Endodermal cell (in vitro differentiated cells): ENCODE data around the gene MYO1H. TPM values are rescaled to one million over a fixed set of nuclear protein-coding genes. Genes with fewer than 3 reads are reported as not detected.
A peak's percentile ranks its signal among the peaks of the same experiment; 100 is the strongest.
"Not testable (repeated sequence)": the region's sequence is repeated elsewhere in the genome, so short reads cannot be mapped to it uniquely, and the experiment has no call there.

Source experiments
- DNase-seq: peaks from one replicate; pipeline ENCODE4 v3.0.0-alpha.2; 2017
- H3K27ac ChIP-seq: 2 replicates; pipeline ENCODE4 v1.5.1; 2013; ENCODE audit warnings: mild to moderate bottlenecking, low read depth, low read length, moderate library complexity
- H3K27me3 ChIP-seq: 2 replicates; pipeline ENCODE4 v1.6.1; 2013; ENCODE audit warnings: mild to moderate bottlenecking, low read length, moderate library complexity; ENCODE audit not compliant: insufficient read depth, control insufficient read depth, poor library complexity, severe bottlenecking
- H3K36me3 ChIP-seq: 2 replicates; pipeline ENCODE4 v1.7.0; 2013; ENCODE audit warnings: mild to moderate bottlenecking, low read length, moderate library complexity; ENCODE audit not compliant: control insufficient read depth, insufficient read depth
- H3K4me1 ChIP-seq: one replicate; pipeline ENCODE4 v1.7.0; 2013; ENCODE audit warnings: low read length; ENCODE audit not compliant: control insufficient read depth, insufficient read depth
- H3K4me3 ChIP-seq: 2 replicates; pipeline ENCODE4 v1.5.1; 2013; ENCODE audit warnings: mild to moderate bottlenecking, low read length, moderate library complexity
- H3K9ac ChIP-seq: 2 replicates; pipeline ENCODE4 v1.6.1; 2013; ENCODE audit warnings: mild to moderate bottlenecking, low read length, moderate library complexity; ENCODE audit not compliant: poor library complexity, severe bottlenecking; ENCODE audit errors: extremely low read depth
- H3K9me3 ChIP-seq: 2 replicates; pipeline ENCODE4 v1.6.1; 2013; ENCODE audit warnings: mild to moderate bottlenecking, low read length, moderate library complexity; ENCODE audit not compliant: control insufficient read depth
- H3K27ac Mint-ChIP-seq: 2 replicates; pipeline ENCODE4 v1.8.0; 2020; ENCODE audit warnings: mixed read lengths
- H3K27me3 Mint-ChIP-seq: 2 replicates; pipeline ENCODE4 v1.8.0; 2021; ENCODE audit warnings: mild to moderate bottlenecking, mixed read lengths; ENCODE audit not compliant: insufficient read depth
- H3K36me3 Mint-ChIP-seq: 2 replicates; pipeline ENCODE4 v1.8.0; 2020; ENCODE audit warnings: low read depth, mixed read lengths
- H3K4me1 Mint-ChIP-seq: 2 replicates; pipeline ENCODE4 v1.8.0; 2020; ENCODE audit warnings: mixed read lengths
- H3K4me3 Mint-ChIP-seq: 2 replicates; pipeline ENCODE4 v1.8.0; 2020; ENCODE audit warnings: mild to moderate bottlenecking, moderate library complexity, mixed read lengths
- H3K9me3 Mint-ChIP-seq: 2 replicates; pipeline ENCODE4 v1.8.0; 2020; ENCODE audit warnings: mild to moderate bottlenecking, mixed read lengths
- CTCF ChIP-seq: fragments of 200-600 bp; sonication (generic); conservative IDR thresholded peaks from 2 replicates; pipeline ENCODE4 v1.5.0; 2021; ENCODE audit warnings: antibody characterized with exemption, mild to moderate bottlenecking
- WGBS, 2 experiments: methylation state at CpG; one replicate each; pipeline versions ENCODE4 v1.1.5 to v1.1.7; 2013; ENCODE audit warnings: missing lambda C conversion rate in 2 of 2, mixed read lengths in 1 of 2; ENCODE audit not compliant: insufficient coverage in 1 of 2, insufficient read length in 1 of 2; 5-methylcytosine and 5-hydroxymethylcytosine counted together
- total RNA-seq, 2 donors: library from RNA; stranded (reverse); fragmentation: NEBNext Ultra II Directional in 1 of 2; extraction: Animal tissue kit (Norgen Biotek cat#: 25700) in 1 of 2; gene quantifications; 2 replicates in 1 of 2; 3 replicates in 1 of 2; pipeline ENCODE4 v1.2.1, GENCODE V29; 2021

The MYO1H gene
- total RNA-seq, 2 donors from 2014 or later, result not detected

- Histone ChIP-seq H3K9me3 (no peaks in the 10 kb centered on the region), H3K4me3 (no peak overlapping the region), H3K27ac (no peak overlapping the region), H3K9ac (no peak overlapping the region), H3K36me3 (peaks cover 4% of the 10 kb centered on the region), H3K4me1 (no peaks in the 10 kb centered on the region), H3K27me3 (no peaks in the 10 kb centered on the region)
- no peaks in the 10 kb centered on the region for H3K9me3 Mint-ChIP-seq
- no peak overlapping the region for H3K27ac Mint-ChIP-seq
- H3K4me3 Mint-ChIP-seq, result no peak overlapping the region
- H3K27me3 Mint-ChIP-seq, result no peaks in the 10 kb centered on the region
- H3K4me1 Mint-ChIP-seq, result peaks cover 13% of the 10 kb centered on the region
- 88 to 93% methylated on average over 3 to 6 of the region's 6 CpGs for WGBS, 2 experiments
- no peak for TF ChIP-seq CTCF
- peaks cover 5% of the 10 kb centered on the region for H3K36me3 Mint-ChIP-seq
- no peak for DNase-seq
Observed at GRCh38 chr12:109439181-109439580, 91.5 kb downstream of the MYO1H start.

- H3K27me3 ChIP-seq, H3K4me3 Mint-ChIP-seq, H3K9ac ChIP-seq, H3K27ac Mint-ChIP-seq, H3K36me3 Mint-ChIP-seq, H3K4me1 ChIP-seq, H3K9me3 ChIP-seq, H3K27ac ChIP-seq, H3K36me3 ChIP-seq, DNase-seq, H3K4me3 ChIP-seq, H3K4me1 Mint-ChIP-seq, H3K27me3 Mint-ChIP-seq, H3K9me3 Mint-ChIP-seq: not testable (repeated sequence)
- 95% methylated on average over 12 to 13 of the region's 13 CpGs for WGBS, 2 experiments
Observed at GRCh38 chr12:109439951-109440350, 92.3 kb downstream of the MYO1H start.

- peak overlapping the region; percentile 15 for H3K27ac ChIP-seq
- Mint-ChIP-seq H3K4me3 (no peak overlapping the region), H3K4me1 (peaks cover 2% of the 10 kb centered on the region), H3K36me3 (peaks cover 15% of the 10 kb centered on the region), H3K27me3 (no peaks in the 10 kb centered on the region), H3K27ac (no peak overlapping the region), H3K9me3 (no peaks in the 10 kb centered on the region)
- H3K9me3 ChIP-seq, result no peaks in the 10 kb centered on the region
- peaks cover 16% of the 10 kb centered on the region for H3K36me3 ChIP-seq
- no peak overlapping the region for H3K9ac ChIP-seq
- no peak overlapping the region for H3K4me3 ChIP-seq
- no peaks in the 10 kb centered on the region for H3K4me1 ChIP-seq
- H3K27me3 ChIP-seq, result no peaks in the 10 kb centered on the region
- DNase-seq, result no peak
- WGBS, 2 experiments, result 65 to 86% methylated on average over 8 of the region's 9 CpGs
- no peak for TF ChIP-seq CTCF
Observed at GRCh38 chr12:109440851-109441490, 93.3 kb downstream of the MYO1H start.

GRCh38 chr12:109443794-109444193, 96.1 kb downstream of the MYO1H start:
- TF ChIP-seq CTCF, result no peak
- Histone ChIP-seq H3K9ac (no peak overlapping the region), H3K4me3 (no peak overlapping the region), H3K9me3 (no peaks in the 10 kb centered on the region), H3K36me3 (peaks cover 39% of the 10 kb centered on the region), H3K27me3 (no peaks in the 10 kb centered on the region), H3K4me1 (no peaks in the 10 kb centered on the region), H3K27ac (no peak overlapping the region)
- DNase-seq, result no peak
- no peaks in the 10 kb centered on the region for H3K4me1 Mint-ChIP-seq
- no peaks in the 10 kb centered on the region for H3K27me3 Mint-ChIP-seq
- peaks cover 20% of the 10 kb centered on the region for H3K36me3 Mint-ChIP-seq
- H3K9me3 Mint-ChIP-seq, result no peaks in the 10 kb centered on the region
- 96 to 100% methylated on average over 4 to 5 of the region's 5 CpGs for WGBS, 2 experiments
- H3K27ac Mint-ChIP-seq, result no peak overlapping the region
- no peak overlapping the region for H3K4me3 Mint-ChIP-seq
